ENCODE data around the gene ITCH. TPM values are rescaled to one million over a fixed set of nuclear protein-coding genes. Genes with fewer than 3 reads are reported as not detected.
A peak's percentile ranks its signal among the peaks of the same experiment; 100 is the strongest.
"Not testable (repeated sequence)": the region's sequence is repeated elsewhere in the genome, so short reads cannot be mapped to it uniquely, and the experiment has no call there.

ITCH gene
- total RNA-seq, 3 donors from 2014 or later, result 56.6 to 72.3 (median 60.6) TPM

- TF ChIP-seq POLR2A (IDR thresholded peaks at IDR 0.05) (no peak), CTCF (IDR thresholded peaks at IDR 0.05) (peak in 1 of 3 donors; percentile 10), POLR2AphosphoS5 (IDR thresholded peaks at IDR 0.05) (no peak)
- H3K9me3 ChIP-seq, result no peaks in the 10 kb centered on the region
- intact Hi-C loops (cut with DNase I; ENCODE audit: low total_unique reads), result no loop called here
- peak; percentile 50 to 70 for DNase-seq (ENCODE audit: low spot score in 2 of 2)
- H3K4me1 ChIP-seq, result peaks cover 0 to 4% of the 10 kb centered on the region in 2 donors
- no peaks in the 10 kb centered on the region for H3K27me3 ChIP-seq
- peak overlapping the region; percentile 96 to 97 for H3K27ac ChIP-seq
- H3K36me3 ChIP-seq, result no peaks in the 10 kb centered on the region
- peak overlapping the region; percentile 82 to 89 (median 83) for H3K4me3 ChIP-seq
These were observed 152.6 kb downstream of the ITCH start for GRCh38 chr20:34515484-34516246.

DNA sequence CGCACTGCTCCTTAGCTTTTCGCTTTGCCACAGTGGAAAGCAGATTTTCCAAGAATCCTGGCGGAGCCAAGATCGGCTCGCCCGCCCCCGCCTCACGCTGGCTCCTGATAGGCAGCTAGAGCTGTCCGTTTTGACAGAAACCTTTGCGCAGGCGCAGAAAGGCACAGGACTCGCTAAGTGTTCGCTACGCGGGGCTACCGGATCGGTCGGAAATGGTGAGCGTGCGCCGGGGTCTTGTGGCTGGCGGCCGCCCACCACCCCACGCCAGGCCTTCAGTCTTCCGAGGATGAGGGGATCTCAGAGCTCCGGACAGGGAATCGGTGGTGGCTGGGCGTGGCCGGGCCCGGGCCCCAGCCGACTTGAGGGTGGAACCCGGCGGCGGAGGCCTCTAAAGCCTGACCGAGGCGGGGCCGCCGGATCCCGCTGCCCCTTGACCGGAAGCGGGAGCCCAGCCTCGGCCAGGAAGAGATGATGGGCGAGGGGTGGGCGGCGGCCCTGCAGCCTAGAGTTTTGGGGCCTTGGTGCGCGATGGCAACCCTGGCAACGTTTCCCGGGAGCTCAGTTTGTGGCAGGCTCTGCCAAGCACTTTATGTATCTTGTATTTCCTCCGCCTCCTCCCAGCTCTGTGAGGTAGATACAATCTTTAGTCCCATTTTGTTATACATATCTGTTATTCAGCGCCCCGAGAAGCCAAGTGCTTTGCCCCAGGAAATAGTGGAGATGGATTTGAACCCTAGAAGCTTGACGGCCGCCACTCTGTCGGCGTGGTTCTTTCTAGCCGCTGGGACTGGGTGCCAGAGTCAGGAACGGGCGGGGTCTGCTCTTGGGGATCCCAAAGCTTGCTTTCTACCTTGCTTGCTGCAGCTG is 153.4 kb downstream of the ITCH start, which contains the start of gene DYNLRB1:
Gene DYNLRB1 (plus strand): TSS at position 176 of the 867 bp plus-strand sequence. CDS start 37 bp downstream, at position 213.
- Histone ChIP-seq H3K27me3 (no peaks in the 10 kb centered on the region), H3K36me3 (no peaks in the 10 kb centered on the region), H3K27ac (peak within 1 kb of the TSS; percentile 96 to 97), H3K9me3 (no peaks in the 10 kb centered on the region), H3K4me1 (peaks cover 0 to 4% of the 10 kb centered on the region in 2 donors), H3K4me3 (peak within 1 kb of the TSS; percentile 82 to 89 (median 83))
- TF ChIP-seq POLR2A (IDR thresholded peaks at IDR 0.05), result peak; percentile 91
- no peak for TF ChIP-seq CTCF (IDR thresholded peaks at IDR 0.05)
- peak; percentile 87 to 97 (median 91) for TF ChIP-seq POLR2AphosphoS5 (IDR thresholded peaks at IDR 0.05)
- intact Hi-C loops (cut with DNase I; ENCODE audit: low total_unique reads), result no loop called here
- peak; percentile 95 to 97 for DNase-seq (ENCODE audit: low spot score in 2 of 2)

GRCh38 chr20:34517114-34517505 is 154.0 kb downstream of the ITCH start:
- H3K9me3 ChIP-seq, result no peaks in the 10 kb centered on the region
- no peaks in the 10 kb centered on the region for H3K27me3 ChIP-seq
- intact Hi-C loops (cut with DNase I; ENCODE audit: low total_unique reads), result no loop called here
- DNase-seq (ENCODE audit: low spot score in 2 of 2), result no peak
- no peaks in the 10 kb centered on the region for H3K36me3 ChIP-seq
- TF ChIP-seq POLR2AphosphoS5 (IDR thresholded peaks at IDR 0.05) (no peak), CTCF (IDR thresholded peaks at IDR 0.05) (no peak), POLR2A (IDR thresholded peaks at IDR 0.05) (no peak)
- H3K4me3 ChIP-seq, result peak overlapping the region; percentile 82 to 89 (median 83)
- H3K27ac ChIP-seq, result peak overlapping the region; percentile 96 to 97
- H3K4me1 ChIP-seq, result peaks cover 0 to 4% of the 10 kb centered on the region in 2 donors

- DNase-seq (ENCODE audit: low spot score in 2 of 2); H3K4me3 ChIP-seq; H3K27me3 ChIP-seq; intact Hi-C loops (cut with DNase I; ENCODE audit: low total_unique reads); H3K9me3 ChIP-seq; H3K36me3 ChIP-seq; H3K27ac ChIP-seq: not testable (repeated sequence)
- H3K4me1 ChIP-seq, result peaks cover 0 to 15% of the 10 kb centered on the region in 2 donors
These were observed 155.8 kb downstream of the ITCH start for GRCh38 chr20:34518863-34519262.

- H3K4me3 ChIP-seq; H3K27me3 ChIP-seq; H3K36me3 ChIP-seq; H3K27ac ChIP-seq; H3K9me3 ChIP-seq; intact Hi-C loops (cut with DNase I; ENCODE audit: low total_unique reads); DNase-seq (ENCODE audit: low spot score in 2 of 2): not testable (repeated sequence)
- peaks cover 0 to 21% of the 10 kb centered on the region in 2 donors for H3K4me1 ChIP-seq
These were observed 156.8 kb downstream of the ITCH start for GRCh38 chr20:34519841-34520240.
